Activated CD8-positive, alpha-beta memory T cell treated with anti-CD3 and anti-CD28 coated beads for 1 hour (primary cell): ENCODE measurements around the gene TBX10.
"Not testable (repeated sequence)": the region's sequence is repeated elsewhere in the genome, so short reads cannot be mapped to it uniquely, and the experiment has no call there.

Experiments used
- DNase-seq, 2 donors: peaks; one replicate each; pipeline ENCODE4 v3.0.0-alpha.2; 2020; ENCODE audit warnings: low read depth in 1 of 2; ENCODE audit errors: extremely low read depth in 1 of 2

The TBX10 gene

DNA sequence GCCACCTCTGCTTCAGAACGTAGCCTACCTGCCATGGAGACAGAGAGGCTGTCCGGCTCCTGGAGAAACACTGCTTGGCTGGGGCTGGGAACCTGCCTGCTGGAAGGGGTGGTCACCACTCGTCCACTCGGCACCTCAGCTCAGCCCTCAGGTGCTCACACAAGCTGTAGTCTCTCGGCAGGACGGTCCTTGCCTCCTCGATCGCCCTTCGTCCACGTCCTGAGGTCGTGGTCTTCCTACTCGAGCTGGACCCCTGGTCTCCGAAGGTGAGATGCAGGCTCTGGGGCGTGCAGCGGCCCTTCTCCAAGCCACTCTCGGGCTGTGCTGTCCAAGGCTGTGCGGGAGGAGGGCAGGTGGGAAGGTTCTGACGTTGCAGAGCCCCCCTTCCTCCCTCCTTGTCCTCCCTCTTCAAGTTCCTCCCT lies at the start of gene TBX10:
TBX10 (minus strand) TSS at position 326 of the 422 bp plus-strand sequence; CDS start at position 35, 291 bp downstream.
- no peak for DNase-seq

DNA sequence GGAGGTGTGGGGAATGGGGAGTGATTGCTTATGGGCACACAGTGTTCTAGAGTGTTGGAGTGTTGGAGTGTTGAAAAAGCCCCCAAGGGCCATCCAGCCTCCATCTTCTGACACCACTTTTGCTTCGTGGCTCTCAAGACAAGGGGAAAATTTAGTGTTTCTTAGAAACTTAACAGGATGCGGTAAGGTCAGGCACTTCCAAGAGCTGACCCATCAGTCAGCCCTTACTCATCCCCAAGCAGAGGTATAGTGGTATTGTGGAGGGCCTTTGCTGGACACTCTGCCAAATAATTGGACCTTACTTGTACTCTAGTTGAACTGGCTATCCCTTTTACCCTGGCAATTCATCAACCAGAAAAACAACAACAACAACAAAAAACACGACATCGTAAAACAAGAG lies 49.6 kb upstream of the TBX10 start:
- DNase-seq, result no peak

DNA sequence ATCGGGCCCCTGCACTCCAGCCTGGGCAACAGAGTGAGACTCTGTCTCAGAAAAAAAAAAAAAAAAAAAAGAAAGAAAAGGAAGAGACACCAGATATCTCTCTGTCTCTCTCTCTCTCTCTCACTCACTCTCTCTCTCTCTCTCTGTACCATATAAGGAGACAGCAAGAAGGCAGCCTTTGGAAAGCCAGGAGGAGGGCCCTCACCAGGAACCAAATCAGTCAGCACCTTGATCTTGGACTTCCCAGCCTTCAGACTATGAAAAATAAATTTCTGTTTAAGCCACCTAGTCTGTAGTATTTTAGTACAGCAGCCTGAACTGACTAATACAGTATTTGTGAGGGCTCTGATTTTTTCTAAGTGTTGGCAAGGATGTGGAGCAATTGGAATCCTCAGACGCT lies 48.4 kb upstream of the TBX10 start:
- no peak for DNase-seq

DNA sequence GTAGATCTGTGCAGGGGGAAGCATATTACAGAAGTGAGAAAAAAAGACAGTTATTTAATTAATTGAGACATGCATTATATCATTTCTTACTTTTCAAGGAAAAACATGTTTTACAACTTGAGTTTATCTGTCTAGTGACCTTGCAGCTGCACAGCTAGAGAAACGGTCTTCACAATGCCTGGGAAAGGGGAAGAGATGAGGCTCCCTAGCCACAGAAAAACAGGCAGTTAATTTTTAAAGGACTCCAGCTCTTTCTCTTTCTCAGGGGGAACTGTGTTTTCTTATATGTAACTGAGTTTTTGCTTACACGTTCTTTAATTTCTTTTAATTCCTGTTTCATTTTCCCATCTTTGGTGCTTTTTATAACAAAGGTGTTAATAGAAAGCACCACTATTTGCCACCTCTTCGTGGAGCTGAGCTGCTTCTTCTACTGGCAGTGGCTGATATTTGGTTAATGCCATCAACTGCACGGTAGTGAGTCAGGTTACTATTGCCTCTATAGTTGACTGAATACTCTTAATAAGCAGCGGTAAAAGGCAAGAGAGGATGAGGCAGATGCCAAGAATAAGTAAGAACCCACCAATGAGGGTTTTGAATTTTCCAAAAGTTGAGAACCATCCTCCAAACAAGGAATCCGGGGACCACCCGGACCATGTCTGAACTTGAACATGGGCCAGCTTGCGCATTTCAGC lies 46.2 kb upstream of the TBX10 start:
- DNase-seq, result not testable (repeated sequence)

DNA sequence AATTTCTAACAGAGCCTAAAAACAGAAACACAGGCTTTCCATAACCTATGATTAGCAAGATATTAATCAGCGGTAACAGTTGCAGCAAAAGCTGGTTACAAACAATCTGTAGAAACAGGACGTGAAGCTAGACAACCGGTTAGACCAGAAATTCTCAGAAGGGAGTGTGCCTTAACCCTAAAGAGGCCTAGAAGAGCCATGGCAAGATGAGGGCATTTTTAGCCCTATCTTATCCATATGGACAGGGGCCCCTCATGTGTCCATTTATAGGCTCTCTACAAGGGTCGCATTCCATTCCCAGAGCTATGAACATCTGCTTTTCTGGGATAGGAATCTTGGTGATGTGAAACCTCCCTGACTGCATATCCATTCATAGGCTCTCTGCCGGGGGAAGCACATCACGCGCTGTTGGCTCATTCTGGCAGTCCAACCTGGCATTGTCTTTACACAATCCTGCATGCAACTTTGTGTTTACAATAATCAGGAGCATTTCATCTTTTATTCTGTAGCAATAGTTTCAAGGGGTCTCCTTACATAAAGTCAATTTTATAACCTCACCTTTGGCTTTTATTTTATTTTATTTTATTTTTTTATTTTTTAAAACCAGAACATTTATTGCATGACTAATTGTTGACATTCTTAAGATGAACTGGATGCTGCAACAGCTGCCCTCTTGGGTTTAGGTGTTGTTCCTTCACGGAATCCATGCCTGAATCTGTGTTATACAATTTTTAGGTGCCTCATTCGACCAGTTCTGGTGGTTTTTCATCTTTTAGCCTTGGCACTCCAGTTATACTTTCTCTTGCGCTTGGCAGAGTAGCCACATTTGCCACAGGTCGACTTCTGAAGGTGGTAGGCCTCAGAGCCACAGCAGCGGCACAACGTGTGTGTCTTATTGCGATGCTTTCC lies 42.8 kb upstream of the TBX10 start:
- DNase-seq, result not testable (repeated sequence)

DNA sequence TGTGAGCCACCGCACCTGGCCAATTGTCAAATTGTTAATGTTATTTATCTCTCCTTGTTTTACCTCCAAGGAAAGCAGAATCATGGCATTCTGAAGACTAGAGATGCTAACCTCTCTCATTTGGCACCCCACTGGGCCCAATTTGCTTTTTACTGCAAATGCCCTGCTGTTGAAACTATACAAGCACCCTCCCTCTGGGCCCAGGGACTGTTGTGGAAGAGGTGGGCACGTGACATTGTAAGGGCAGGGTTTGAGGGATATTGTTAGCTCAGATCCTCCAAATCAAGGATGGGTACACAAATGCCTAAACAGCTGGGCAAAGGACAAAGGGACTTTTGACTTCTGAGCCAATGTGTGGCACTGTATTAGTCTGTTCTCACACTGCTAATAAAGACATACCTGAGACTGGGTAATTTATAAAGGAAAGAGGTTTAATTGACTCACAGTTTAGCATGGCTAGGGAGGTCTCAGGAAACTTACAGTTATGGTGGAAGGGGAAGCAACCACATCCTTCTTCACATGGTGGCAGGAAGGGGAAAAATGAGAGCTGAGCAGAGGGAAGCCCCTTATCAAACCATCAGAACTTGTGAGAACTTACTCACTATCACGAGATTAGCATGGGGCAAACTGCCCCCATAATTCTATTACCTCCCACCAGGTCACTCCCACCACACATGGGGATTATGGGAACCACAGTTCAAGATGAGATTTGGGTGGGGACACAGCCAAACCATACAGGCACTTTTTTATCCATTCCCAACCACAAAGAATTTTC lies 41.3 kb upstream of the TBX10 start:
- no peak for DNase-seq

DNA sequence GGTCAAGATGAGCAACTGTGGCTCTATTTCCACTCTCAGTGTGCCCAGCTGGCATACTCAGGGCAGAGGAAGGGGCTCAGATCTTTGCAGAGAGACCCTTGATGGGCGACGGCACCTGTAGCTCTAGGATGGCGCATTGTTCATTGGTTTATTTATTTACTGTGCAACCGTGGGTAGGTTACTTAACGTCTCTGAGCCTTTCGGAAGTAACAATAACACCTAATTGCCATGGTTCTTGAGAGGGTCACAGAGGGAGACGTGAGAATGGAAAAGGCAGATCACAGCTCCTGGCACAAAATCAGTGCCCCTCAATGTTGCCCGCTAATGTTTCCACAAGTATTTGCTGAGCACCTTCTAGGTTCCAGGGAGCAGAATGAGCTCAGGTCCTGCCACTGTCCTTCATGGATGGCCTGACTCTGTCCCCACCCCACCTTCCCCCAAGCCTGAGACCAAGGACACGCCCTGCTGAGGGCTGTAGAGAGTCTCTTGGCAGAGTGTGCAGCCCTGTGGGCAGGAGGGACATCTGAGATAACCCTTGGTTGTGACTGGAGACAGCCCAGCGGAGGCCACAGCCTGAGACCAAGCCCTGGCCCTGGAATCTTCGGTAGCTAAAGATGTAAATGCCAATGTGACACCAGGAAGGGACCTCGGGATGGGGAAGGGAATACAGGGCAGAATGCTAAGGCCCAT lies 35.6 kb upstream of the TBX10 start:
- no peak for DNase-seq

DNA sequence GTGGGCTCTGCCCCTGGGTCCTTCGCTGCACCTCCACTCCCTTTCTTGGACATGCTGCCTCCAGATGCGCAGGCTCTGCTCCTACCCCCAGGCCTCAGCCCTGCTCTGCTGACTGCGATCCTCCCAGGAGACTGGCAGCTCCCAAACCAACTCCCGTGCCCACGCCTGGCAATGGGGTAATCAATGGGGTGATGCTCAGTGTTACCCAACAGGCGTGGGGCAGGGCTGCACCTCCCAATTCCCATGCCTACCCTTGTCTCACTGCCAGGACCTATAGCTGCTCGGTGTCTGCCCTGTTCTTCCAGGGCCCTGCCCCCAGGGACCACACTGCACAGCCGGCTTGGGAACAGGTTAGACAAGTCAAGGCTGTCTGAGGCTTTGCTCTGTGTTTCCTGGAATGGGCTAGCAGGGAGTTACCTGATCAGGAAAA lies 34.9 kb upstream of the TBX10 start, which contains the start of gene ALDH3B2:
ALDH3B2 (minus strand) TSS at position 182 of the 430 bp plus-strand sequence. CDS start 7,688 bp downstream, outside the sequence.
- DNase-seq, result no peak

DNA sequence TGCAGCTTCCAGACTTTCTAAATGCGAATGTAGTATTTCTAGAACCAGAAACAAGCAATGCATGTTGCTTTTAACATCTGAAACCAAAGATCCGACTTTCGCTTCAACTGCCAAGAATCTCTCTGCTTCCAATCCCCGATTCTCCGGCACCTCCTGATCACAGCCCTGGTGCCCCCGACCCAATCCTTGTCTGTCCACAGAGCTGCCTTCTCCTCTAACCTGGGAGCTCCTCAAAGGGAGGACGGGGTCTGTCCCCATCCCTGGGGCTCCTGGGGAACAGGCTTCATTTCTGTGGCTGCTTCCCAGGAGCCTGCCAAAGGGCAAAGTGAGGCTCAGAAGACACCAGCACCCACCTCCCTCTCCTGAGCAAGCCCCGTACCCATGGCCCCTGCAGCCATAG lies 34.3 kb upstream of the TBX10 start:
- DNase-seq, result no peak

DNA sequence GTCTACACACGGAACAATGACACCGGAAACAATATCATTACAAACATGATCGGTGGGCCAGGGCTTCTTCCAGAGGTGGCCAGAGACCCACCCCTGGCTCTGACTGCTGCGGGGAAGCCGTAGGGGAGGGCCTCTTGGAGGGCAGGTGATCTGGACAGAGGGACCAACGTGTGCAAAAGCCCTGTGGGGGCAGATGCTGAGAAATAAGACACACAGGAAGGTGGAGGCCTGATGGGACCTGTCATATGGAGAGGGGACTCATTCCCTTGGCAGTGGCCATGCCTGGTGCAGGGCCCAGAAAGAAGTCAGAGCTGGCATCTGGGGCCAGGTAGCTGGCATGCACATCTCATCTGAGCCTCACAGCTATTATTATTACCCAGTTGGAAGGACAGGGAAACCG lies 33.8 kb upstream of the TBX10 start:
- no peak for DNase-seq

DNA sequence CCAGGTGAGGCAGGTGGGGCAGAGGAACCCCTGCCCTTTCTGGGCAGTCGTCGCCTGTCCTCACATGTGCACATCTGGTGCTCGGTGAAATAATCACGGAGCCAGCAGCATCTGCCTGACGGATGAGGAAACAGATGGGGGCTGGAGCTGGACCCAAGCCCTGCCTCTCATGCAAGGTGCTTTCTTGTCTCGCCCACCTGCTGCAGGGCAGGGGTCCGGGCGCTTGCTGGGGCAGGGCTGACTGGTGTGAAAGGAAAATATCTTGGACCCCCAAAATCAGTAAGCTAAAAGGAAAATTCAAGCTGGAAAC lies 31.6 kb upstream of the TBX10 start:
- DNase-seq, result no peak

DNA sequence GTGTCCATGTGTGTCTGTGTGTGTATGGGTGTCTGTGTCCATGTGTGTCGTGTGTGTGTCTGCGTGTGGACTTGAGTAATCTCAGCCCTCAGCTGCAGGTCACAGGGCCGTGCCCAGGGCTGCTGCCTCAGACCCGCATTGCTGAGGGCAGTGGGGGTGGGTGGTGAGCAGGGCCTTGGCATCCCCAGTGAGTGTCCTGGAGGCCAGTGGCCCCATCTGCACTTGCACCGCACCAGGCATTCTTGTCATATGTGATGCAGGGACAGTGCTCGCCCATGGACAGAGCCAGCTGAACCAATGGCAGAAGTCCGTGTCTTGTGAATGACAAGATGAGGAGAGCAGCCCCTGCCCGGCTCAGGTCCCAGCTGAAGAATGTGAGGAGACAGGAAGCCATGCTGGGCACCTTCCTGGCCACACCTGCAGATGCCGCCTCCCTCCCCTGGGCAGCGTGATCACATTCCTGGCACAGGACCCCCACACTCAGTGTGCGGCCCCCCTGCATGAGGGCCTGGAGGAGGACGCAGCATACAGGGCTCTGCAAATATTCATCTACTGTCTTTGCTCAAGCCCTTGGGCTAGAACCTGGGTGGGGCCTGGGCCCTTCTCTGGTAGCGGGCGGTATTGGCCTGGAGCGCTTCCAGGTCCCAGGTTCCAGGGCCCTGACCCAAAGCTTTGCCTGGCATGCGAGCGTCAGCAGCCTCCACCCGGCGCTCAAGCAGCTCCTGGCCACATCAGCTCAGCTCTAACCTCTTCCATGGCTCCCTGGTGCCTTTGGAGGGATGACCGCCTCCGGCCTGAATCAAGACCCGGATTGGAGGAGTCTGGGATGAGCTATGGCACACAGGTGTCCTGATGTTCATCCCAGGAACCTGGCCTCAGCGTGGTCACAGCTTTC lies 31.0 kb upstream of the TBX10 start:
- DNase-seq, result no peak

DNA sequence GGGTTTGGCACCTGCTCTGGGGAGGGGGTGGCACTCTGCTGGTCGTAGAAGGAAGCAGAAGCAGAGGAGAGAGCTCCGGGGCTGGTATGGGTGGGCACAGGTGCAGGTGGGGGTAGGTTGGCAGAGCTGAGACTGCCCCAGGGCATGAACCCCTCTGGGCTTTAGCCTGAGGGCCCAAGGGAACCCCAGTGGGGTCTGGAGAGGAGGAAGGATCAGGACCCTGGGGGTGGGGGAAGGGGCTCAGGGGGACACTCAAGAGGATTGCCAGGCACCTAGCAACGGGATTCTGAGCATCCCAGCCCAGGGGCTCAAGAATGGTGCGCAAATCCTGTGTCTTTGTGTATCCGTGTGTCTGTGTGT lies 28.6 kb upstream of the TBX10 start:
- no peak for DNase-seq

DNA sequence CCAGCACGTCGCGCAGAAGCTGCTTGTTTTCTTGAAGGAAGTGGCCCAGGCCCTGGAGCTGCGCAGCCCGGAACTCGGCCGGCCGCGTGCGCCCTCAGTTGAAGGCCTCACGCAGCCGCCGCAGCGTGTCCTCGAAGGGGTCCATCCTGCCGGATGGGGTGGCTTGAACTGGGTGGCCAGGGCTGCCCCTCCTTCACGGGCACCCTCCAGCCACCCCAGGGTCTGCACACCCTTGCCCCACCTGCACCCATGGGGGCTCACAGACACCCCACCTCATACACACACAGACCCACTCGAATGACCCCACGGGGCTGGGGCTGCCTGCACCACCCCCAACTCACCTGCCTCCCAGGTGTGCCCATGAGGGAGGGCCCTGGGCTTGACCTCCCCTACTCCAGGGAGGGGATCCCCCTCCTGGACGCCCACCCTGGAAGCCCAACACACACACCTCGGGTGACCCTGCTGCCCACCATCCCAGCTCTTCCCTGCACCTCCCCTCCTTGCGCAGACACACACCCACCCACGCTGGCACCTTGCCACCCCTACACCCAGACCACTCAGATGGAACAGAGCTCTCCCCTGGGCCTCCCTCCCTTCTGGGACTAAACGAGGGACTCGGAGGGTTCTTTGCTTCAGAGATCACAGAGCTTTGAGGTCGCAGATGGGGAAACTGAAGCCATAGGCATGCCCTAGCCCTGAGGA lies 28.1 kb upstream of the TBX10 start:
- DNase-seq, result no peak

DNA sequence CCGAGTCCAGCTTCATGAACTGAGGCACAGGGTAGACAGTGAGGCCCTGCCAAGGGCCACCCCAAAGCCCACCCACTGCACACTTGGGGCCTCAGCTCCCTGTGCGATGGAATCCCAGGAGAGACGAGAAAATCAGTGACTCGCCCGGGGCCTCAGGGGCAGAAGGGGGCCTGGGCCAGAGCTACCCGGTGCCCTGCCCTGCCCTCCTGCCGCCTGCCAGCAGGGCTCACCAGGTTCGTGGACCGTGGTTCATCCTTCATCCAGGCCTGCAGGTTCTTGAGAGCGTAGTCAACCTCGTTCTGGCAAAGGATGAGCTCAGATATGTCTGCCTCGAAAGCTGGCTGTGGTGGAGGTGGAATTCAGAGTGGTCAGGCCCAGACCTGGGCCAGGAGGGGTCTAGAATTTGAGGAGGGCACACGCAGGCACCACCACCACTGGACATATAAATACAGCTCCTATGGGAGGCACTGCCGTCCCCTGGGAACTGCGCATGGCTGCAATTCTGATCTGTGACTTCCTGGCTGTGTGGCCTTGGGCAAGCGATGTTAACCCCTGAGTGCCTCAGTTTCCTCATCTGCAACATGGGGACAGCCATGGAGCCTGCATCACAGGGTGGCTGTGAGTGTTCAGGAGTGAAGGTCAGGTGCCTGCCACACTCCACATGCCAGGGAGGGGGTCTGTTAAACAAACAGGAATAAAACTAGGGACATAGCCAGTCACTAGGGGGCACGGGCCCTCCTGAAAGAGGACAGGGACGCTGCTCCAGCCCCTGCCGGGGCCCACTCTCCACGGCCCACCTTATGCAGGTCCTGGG lies 27.3 kb upstream of the TBX10 start:
- no peak for DNase-seq

DNA sequence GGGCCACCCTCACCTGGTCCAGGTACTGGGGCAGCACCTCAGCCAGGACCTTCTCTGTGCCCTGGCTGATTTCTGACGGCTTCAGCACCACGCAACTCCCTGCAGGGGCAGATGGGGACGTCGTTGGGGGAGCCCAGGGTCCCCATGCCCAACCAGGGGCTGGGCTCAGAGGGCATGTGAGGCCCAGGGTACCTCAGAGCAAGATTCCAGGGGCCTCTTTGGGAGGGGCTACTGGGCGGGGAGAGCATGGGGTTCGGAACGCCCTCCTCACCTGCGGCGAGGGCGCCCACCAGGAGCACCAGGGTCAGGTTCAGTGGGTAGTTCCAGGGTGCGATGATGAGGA lies 26.7 kb upstream of the TBX10 start:
- no peak for DNase-seq

DNA sequence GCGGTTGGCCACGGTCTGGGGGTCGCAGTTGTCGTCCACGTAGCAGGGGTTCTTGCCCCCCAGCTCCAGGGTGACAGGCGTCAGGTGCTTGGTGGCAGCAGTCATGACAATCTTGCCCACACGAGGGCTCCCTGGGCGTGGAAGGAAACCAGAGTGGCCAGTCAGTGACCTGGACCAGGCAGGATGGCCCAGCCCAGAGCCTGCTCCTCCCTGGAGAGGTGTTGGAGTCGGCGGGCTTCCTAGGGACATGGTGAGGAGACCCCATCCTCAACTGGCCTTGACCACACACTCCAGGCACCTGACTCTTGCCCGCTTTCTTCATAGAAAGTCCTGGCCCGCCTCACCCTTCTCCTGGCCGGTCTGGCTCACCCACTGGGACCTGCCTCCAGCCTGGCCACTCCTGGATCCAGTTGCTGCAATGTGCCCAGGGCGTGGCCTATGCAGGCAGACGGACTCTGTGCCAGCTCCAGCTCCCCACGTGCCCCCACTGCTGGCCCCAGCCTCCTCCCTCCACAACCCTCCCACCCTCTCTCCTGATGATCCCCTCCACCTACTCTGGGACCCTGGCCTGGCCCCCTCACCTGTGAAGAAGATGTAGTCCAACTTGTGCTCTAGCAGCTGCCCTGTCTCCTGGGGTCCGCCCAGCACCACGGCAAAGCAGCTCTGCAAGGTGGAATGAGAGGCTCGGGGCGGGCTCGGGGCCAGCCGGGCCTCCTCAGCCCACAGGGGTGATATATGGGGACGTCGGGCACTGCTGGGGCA lies 26.2 kb upstream of the TBX10 start:
- DNase-seq, result no peak
